ENCODE data around the gene CNPY1.

The CNPY1 gene

GRCh38 chr7:155459700-155460461 is 86.5 kb downstream of the CNPY1 start:
- H3K4me3 ChIP-seq (ENCODE audit: low read depth, low read length) = no peak overlapping the region
- TF ChIP-seq CTCF (IDR thresholded peaks at IDR 0.05; ENCODE audit: borderline replicate concordance, insufficient read depth, low read depth, low read length) = no peak

- TF ChIP-seq CTCF (IDR thresholded peaks at IDR 0.05; ENCODE audit: borderline replicate concordance, insufficient read depth, low read depth, low read length) = no peak
- H3K4me3 ChIP-seq (ENCODE audit: low read depth, low read length) = no peak overlapping the region
These were observed 87.3 kb downstream of the CNPY1 start for GRCh38 chr7:155458878-155459699.

GRCh38 chr7:155458111-155458877 is 88.1 kb downstream of the CNPY1 start, which contains the start of gene EN2:
Gene EN2, plus strand, starts transcription at chr7:155458129. Its CDS starts 249 bp downstream, at chr7:155458378.
- no peak within 1 kb of the TSS for H3K4me3 ChIP-seq (ENCODE audit: low read depth, low read length)
- no peak for TF ChIP-seq CTCF (IDR thresholded peaks at IDR 0.05; ENCODE audit: borderline replicate concordance, insufficient read depth, low read depth, low read length)

- no peak for TF ChIP-seq CTCF (IDR thresholded peaks at IDR 0.05; ENCODE audit: borderline replicate concordance, insufficient read depth, low read depth, low read length)
- no peak overlapping the region for H3K4me3 ChIP-seq (ENCODE audit: low read depth, low read length)
These were observed 88.7 kb downstream of the CNPY1 start for GRCh38 chr7:155457544-155458110.

GRCh38 chr7:155456738-155457543 is 89.4 kb downstream of the CNPY1 start:
- no peak overlapping the region for H3K4me3 ChIP-seq (ENCODE audit: low read depth, low read length)
- no peak for TF ChIP-seq CTCF (IDR thresholded peaks at IDR 0.05; ENCODE audit: borderline replicate concordance, insufficient read depth, low read depth, low read length)
